GDM1 (cell line): Measurements from ENCODE around the gene MTSS2.

Experiments used
- DNase-seq: peaks from one replicate; lab custom pipeline; 2025; lab: John Stamatoyannopoulos, UW

MTSS2 gene

DNA sequence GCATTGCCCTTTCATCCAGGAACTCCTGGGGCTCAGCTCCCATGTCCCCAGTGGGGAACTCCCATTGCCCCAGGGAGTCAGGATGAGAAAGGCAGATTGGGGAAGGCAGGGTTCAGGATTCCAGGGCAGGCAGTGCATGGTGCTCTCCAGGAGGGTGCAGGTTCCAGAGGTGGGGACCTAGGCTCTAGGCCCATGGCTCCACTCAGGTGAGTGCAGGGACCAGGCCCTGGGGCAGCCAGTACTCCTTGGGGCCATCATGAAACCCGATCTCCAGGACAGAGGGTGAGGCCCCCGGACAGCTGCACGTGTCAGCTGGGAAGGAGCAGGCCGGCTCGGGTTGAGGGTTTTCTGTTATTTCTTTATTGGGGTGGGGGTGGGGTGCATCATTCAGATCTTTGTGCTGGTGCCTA is 1.3 kb upstream of the MTSS2 start:
- no peak for DNase-seq

DNA sequence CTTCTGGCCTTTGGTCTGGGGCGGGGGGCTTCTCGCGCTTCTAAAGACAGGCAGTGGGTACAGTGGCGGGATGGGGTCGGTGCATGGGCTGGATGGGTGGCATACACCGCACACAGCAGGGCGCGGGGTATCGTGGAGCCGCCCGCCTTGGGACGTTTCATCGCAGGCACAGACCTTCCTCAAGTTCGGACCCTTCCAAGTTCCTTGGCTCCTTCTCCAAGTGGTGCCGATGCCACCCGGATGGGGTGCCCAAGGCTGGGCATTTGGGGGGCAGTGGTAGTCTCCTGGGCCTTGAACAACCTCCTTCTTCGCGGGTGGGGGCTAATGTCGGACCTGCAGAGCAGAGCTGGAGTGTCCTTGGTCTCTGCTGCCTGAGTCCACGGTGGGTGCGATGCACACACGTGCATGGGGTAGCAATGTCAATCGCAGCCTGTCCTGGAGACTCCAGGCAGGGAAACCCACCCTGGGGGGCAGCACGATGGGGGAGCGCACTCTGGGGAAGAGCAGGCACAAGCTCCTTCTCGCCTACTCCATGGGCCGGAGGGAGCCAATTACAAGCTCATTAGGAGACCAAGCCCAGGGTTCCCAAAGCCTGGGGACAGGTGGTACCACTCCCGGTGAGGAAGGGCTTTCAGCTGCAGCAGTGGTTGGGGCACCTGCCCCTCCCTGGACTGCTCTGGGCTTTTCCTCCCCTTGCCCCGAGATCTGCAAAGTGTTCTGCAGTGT is 686 bp upstream of the MTSS2 start:
- DNase-seq: no peak

DNA sequence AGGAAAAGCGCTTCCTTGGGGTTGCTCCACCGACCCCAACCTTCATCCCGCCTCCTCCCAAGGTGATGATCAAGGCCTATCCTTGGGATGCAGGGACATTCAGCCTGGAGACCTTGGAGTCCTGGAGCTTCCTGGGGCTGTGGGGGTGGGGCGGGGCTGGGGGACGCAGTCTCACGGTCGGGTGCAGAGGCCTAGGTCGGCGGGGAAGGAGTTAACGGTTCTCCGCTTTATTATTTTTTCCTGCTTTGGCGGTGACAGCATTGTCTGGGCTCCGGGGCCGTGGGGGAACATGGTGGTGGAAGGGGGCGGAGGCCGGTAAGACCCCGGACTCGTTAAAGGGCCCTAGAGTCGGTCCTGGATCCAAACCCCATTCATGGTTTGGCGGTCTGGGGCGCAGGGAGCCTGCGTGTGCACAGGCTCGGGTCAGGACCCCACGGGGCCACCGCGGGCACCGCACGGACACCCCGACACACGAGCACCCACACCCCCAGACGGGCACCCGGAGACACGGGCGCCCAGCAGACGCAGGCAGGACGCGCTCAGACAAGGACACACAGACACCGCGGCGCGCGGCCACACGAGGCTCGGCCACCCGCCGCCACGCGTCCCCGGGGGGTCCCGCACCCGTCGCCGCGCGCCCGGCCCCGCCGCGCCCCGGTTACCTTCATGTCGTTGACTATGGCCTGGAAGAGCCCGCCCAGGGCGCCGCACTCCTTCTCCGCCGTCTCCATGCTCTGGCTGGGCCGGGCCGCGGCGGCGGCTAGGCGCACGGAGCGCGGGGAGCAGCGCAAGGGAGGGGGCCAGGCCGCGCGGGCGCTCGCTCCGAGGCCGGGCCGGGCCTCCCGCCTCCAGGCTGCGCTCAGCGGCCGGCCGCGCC is 554 bp downstream of the MTSS2 start:
- DNase-seq: no peak

GRCh38 chr16:70684146-70685060 is 1.4 kb downstream of the MTSS2 start:
- DNase-seq: no peak

DNA sequence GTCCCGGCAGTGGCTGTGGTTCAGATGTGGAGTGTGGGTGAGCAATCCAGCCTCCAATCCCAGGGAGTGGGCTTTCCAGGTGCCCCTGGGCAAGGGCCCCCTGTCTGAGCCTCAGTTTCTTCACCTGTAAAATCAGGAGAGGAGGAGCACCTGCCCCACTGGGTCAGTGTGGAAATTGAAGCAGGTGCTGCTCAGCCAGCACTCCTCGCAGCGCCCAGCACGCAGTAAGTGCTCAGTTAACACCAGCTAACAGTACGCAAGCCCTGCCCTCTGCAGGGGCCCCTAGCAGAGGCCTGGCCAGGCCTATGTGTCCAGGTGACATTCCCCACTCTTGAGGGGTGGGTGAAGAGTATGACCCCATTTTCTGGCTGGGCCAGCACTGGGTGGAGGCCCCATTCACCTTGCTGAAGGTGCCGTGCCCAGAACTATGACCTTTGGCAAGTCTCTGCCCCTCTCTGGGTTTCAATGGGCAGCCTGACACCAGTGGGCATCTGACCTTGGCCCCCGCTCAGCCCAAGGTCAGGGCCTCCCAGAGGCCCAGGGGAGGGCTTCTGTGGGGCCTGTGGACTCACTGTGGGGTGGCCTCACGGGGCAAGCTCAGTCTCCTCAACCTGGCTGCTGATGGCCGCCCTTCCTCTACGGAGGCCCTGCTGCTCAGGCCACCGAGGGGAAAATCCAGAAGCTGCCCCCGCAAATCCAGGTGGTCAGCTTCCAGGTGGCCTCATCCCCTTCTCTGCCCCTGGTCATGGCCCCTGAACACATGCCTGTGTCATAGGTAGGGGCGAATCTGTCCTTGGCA is 2.5 kb downstream of the MTSS2 start:
- no peak for DNase-seq

DNA sequence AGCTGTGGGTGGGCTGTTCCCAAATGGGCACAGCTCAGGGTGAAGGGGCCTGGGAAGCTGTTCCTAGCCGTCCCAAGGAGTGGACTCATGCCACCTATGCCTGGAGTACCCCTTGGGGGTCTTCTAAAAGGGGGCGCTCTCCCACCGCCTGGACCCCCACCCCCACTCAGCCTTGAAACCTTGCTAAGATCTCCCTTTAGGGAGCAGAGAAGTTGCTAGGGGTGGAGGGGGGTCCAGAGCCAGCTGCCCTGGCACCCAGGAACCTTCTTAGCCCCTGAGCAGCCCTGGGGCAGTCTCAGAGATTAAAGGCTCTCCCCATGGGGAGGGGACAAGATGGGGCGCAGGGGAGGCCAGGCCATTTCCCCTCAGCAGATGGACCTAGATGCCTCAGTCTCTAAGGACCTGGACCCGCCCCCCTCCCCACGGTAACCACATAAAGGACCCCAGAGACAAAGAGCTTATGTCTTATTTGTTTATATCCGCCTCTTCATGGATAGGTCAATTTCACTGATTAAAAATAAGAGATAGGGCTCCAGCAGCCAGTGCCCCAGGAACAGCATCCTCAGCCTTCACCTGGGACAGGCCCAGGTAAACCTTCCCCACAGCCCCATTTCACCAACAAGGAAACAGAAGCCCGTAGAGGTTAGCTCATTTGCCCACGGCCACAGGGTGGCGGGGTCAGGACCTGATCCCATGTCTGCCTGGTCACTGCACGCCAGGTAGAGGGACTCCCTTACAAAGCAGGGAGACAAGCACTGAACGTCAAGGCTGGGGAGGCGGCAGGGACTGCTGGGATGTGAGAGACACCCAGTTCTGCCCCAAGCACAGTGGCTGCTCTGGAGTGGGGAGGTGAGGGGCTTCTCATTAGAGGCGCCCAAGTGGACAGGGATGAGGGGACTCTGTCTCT is 3.4 kb downstream of the MTSS2 start:
- no peak for DNase-seq

DNA sequence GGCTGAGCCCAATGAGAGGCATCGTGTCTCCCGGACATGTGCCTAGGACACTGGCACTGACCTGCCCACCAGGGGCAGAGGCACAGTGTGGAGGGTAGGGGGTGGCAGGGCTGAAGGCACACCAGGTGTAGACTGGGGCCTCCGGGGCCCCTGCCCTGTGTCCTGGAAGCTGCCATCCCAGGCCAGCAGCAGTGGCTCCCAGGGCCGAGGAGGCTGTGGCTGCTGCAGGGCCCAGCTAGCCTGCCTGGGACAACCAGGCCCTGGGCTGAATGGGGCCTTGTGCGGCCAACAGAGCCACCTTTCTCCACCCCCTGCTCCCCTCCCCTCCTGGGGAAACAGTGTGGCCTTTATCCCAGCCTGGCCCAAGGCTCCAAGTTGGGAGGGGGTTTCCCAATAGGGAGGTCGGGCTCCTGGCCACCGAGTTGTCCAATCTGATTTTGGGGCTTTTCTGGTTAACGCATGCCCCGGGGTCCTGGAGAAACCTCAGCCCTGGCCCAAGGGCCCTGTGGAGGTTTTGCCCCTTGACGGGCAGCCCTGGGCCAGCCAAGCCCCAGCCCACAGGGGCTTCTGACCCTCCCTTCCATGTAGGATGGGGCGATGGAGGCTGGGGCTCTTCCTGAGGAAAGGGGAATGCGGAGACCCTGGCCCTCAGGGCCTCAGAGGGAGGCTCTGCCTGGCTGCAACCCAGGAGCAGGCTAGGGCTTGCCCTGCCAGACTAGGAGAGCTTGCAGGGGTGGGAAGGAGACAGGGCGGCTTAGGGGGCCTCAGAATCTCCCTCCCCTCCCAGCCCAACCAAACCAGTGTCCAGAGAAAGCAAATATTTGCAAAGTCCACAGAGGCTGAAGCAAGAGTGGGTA is 4.2 kb downstream of the MTSS2 start:
- DNase-seq: no peak

DNA sequence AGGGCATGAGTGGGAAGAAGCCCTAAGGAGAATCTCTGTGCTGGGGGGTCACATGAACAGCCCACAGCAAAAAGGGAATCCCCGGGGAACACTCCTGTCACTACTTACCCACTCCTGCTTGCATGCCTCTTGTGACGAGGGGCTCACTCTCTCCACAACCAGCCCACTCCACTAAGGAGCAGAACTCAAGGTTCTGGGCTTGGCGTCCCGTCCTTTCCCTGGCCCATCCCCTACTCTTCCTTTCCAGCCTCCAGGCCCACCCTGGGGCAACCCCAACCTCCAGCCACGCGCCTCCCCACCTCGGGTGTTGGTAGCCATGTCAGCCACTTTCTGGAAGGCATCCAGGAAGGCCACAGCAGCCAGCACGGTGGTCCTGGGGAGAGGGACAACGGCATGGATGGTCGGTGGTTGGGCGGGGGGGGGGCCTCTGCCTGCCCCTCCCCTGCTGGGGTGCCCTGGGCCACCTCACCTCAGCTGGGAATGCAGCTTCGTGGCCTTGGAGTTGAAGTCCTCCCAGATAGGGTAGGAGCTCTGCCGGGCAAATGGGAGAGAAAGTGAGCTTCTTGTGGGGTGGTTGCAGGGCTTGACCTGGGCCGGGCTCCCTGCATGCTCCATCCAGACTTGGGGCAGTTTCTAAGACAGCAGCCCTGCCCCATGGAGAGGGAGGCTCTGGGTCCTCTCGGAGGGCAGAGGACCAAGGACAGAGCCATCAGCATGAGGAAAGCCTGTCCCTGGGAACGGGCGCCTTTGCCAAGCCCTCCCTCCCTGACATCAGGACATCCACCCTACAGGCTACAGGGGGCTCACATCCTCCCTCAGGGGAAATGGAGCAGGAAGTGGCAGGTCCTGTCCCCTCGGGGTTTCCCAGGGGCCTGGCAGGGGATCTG is 5.1 kb downstream of the MTSS2 start:
- no peak for DNase-seq

GRCh38 chr16:70679671-70680494 is 6.0 kb downstream of the MTSS2 start:
- no peak for DNase-seq

DNA sequence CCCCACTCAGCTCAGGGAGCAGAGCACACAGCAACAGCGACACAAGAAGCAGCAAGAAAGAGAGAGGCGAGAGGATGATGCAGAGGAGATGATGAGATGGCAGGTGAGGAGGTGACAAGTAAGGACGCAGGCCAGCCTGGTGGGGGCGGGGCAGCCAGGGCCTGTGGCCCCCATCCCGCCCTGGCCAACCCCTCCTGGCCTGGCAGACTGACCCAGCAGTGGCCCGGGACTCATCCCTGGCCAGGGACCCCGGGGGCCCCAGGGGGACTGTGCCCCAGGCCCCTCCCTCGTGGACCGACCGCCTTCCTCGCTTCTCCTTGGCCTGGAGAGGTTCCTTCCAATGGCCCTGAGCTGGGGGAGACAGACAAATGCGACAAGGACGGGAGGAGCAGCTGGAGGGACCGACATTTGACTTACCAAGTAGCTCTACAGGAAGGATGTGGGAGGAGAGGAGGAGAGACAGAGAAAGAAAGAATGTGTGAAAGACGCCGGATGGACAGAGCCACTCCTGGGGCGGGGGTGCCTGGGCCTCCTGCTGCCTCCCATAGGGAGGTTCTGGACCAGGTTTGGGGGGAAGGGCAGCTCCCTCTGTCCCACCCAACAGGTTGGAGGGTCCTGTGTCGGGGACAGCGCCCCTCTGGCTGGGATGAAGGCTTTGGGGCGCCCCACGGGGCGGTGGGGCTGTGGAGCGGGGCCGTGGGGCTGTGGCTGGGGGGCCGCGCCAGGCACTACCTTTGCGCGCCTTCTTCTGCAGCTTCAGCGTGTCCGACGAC is 6.8 kb downstream of the MTSS2 start:
- no peak for DNase-seq

GRCh38 chr16:70678121-70678897 is 7.5 kb downstream of the MTSS2 start:
- DNase-seq: no peak

DNA sequence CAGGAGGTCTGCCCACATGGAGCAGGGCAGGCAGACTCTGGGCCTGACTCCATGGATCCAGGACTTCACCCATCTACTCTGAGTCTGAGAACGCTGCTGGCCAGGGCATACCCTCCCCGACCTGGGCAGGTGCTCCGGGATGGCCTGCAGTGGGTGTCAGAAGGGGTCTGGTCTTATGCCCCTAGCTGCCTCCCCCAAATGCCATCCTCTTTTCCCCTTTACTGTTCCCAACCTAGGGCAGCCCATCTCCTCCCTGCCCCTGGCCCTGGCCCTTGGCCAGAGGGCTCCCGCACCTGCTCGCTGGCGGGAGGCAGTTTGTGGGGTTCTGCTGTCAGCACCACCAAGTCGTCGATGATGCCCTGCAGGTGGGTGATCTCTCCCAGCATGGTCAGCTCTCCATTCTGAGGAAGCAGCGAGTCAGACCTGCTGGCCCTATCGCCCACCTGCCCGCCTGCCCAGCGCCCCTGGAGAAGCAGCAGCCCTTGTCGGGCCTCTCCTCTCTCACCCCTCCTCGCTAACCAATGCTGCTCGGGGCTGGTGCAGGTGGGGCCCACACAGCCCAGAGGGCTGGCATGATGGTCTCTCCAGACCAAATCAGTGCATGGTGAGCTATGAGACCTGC is 8.2 kb downstream of the MTSS2 start:
- no peak for DNase-seq

- DNase-seq: no peak
Measured at GRCh38 chr16:70676675-70677498, 9.0 kb downstream of the MTSS2 start.

DNA sequence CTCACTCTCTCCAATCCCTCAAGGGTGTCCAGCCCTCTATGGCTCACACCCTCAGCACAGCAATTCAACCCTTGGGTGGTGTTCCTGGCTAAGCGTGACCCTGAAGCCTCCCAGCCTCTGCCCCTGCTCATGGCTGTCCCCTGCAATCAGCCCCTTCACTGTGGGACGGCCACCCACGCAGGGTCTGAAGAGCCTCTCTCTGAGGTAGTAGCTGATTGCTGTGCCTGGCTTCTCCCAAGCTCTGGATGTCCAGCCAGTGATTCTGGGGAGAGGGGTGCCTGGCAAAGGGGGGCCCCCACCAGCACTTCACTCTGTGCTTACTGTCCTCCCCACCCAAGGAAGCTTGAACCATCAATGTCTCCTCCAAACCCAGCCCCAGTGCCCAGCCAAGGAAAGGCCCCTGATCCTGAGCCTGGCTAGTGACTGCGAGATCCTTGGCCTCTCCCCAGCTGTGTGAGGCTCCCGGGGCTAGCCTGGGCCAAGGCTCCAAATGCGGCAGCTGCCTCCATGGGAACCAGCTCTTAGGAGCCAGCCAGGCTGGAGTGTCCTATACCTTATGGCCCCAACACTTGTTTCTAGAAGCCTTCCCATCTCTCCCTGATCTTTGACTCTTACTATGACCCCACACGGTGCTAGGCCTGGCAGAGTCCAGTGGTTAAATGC is 9.9 kb downstream of the MTSS2 start:
- no peak for DNase-seq
